Measurements from ENCODE around the gene SRPX.

The SRPX gene

DNA sequence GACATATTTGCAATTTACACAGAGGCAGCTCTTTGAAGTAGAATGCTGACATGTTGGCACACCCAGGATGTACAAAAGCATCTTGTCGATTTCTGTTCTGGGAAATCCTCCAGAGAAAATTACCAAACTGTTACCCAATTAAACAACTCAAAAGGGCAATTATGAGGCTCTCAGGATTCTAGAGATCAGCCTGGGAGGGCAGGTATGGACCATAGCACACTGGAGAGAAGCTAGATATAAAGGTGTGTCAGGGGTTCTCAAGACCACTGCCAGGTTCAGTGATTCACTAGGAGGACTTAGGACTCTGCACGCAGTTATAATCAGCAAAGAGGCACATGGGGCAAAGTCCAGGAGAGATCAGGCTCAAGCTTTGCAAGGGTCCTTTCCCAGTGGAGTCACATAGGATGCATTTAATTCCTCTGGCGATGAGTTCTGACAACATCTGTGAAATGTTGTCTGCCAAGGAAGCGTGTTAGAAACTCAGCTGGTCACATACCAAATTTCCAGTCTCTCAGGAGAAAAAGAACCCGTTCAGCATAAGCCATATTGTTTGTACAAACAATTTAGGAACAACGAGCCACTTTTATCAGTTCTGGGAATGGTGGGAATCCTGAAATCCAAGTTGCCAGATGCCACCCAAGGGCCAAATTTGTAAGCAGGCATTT, 113.5 kb downstream of the SRPX start:
- DNase-seq: no peak
- in situ Hi-C loops (cut with HindIII; ENCODE audit: low pct_ligation_motif_present, low pct_unique_long_range_greater_than_20kb, low sequenced_read_pairs): no loop called here

DNA sequence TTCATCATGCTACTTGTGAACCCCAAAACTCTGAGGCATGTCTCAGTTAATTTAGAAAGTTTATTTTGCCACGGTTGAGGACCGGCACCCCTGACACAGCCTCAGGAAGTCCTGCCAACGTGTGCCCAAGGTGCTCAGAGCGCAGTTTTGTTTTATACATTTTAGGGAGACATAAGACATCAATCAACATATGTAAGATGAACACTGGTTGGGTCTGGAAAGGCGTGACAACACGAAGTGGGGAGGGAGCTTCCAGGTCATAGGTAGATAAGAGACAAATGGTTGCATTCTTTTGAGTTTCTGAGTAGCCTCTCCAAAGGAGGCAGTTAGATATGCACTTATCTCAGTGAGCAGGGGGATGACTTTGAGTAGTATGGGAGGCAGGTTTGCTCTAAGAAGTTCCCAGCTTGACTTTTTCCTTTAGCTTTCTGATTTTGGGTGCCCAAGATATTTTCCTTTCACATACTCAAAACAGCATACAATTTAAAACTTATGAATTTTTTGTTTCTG, 115.4 kb downstream of the SRPX start:
- DNase-seq: no peak
- in situ Hi-C loops (cut with HindIII; ENCODE audit: low pct_ligation_motif_present, low pct_unique_long_range_greater_than_20kb, low sequenced_read_pairs): no loop called here

DNA sequence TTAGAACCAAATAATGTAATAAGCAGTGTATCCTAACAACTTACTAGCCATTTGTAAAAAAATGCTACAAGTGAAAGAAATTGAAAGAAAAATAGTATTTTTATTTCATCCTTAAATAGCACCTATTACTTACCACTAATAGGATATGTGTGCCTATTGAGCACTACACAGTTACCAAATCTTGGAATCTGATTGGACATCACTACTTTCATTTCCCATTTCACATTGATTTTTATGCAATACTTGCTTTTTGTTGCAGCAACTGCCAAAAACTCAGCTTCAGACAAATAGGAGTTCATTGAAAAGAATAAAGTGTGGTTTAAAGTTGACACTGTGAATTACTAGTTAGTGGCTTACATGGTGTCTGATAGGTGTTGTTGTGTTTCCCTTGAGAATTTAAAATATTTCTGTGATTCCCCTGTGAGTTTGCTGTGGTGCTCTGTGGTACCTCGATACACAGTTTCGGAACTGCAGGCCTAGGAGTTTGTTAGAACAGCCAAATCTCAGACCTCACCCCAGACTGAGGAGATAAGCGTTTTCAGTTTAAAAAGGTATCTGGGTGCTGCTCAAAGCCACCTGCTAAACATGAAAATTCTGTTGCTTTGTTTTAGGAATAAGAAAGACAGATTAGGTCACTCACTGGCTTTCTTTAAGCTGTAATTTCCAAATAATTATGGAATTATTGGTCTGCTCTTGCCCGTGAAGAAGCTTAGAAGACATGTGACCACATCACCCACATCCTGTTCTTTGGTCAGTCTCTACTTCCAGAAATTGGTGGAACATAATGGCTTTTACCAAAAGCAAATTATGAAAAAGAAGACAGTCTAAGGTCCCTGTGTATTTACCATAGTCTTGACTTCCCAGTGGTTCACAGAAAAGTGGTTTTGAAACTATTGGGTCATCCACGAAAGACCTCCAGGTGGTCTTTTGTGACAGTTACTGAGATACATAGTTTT, 116.5 kb downstream of the SRPX start:
- in situ Hi-C loops (cut with HindIII; ENCODE audit: low pct_ligation_motif_present, low pct_unique_long_range_greater_than_20kb, low sequenced_read_pairs): no loop called here
- no peak for DNase-seq

DNA sequence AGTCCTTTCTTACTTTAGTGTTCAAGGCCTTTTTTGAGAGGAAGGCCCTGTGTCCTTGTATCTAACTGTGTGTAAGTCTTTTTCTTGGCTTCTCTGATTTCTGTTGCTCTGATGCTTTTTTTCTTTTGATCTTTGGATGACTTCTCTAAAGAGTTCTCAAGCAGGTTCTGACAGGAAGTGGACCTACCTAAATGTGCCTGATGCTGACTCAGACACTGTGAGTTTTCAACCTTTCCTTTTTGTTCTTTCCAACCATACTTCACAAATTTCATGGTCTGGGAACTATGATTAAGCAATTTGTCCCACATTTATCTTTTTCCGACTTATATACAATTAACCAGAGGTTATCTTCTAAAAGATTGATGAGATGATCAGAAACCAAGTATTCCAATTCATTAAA, 117.8 kb downstream of the SRPX start:
- DNase-seq: no peak
- in situ Hi-C loops (cut with HindIII; ENCODE audit: low pct_ligation_motif_present, low pct_unique_long_range_greater_than_20kb, low sequenced_read_pairs): no loop called here

DNA sequence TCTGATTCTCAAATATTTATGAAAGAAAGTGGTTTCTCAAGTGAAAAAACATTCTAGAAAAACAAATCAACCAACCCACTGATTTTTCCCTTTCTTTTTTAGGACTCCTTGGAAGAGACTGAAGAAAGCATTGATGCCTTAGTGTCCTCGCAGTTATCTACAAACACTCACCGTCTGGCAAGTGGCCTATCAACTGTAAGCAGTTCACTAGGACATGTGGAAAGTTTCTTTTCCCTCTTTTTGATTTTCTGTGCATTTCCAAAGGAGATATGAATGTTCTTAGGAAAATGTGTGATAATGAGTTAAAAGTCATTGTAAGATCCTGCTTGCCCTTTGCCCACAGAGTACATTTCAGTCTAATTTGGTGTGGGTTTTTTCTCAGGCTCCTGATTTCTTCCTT, 118.4 kb downstream of the SRPX start:
- in situ Hi-C loops (cut with HindIII; ENCODE audit: low pct_ligation_motif_present, low pct_unique_long_range_greater_than_20kb, low sequenced_read_pairs): no loop called here
- DNase-seq: no peak

DNA sequence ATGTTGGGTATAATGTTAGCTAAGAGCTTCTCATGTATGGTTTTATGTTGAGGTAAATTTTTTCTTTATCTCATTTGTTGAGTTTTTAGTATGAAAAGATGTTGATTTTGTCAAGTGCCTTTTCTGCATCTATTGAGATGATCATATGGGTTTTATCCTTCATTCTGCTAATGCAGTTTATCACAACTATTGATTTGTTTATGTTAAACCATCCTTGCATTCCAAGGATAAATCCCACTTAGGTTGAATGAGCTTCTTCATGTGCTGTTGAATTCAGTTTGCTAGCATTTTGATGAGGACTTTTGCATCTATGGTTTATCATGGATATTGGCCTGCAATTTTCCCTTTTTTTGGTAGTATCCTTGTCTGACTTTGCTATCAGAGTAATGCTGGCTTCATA, 121.0 kb downstream of the SRPX start:
- in situ Hi-C loops (cut with HindIII; ENCODE audit: low pct_ligation_motif_present, low pct_unique_long_range_greater_than_20kb, low sequenced_read_pairs): no loop called here
- no peak for DNase-seq

Measured in ACHN (cell line).